GM23248 (cell line): Measurements from ENCODE around the gene PCDHAC2.

Experiments used
- EZH2 ChIP-seq: fragments of 200-600 bp; sonication (generic); IDR thresholded peaks from 2 replicates; pipeline ENCODE4 v1.6.1; 2018; ENCODE audit warnings: antibody characterized with exemption, mild to moderate bottlenecking; ENCODE audit not compliant: insufficient read depth, poor library complexity, severe bottlenecking
- EZH2phosphoT487 ChIP-seq: fragments of 200-600 bp; sonication (generic); IDR thresholded peaks from 2 replicates; pipeline ENCODE4 v1.6.1; 2018; ENCODE audit warnings: antibody characterized with exemption, moderate library complexity, mild to moderate bottlenecking, low read depth; ENCODE audit not compliant: insufficient read depth

DNA sequence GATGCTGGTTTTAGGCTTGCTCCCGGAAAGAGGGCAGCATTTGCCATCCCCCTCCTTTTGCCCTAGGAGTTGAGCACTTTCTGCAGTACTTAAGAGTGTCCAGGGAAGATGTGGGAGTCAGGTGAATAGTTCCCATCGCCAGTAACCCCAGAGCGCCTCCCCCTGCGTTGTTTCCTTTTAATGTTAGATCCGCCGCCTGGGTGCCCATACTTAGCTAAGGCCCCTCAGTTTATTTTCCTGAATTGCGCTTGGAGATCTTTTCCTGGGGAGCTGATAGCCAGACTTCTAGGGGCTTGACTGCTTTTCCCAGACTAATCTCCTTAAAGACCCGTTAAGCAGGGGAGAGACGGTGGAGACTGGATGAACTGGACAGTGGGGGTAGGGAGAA, 377 bp upstream of the PCDHAC2 start:
- TF ChIP-seq EZH2 = no peak
- no peak for TF ChIP-seq EZH2phosphoT487
